Measurements from ENCODE around the gene GSTO2.
"Not testable (repeated sequence)": the region's sequence is repeated elsewhere in the genome, so short reads cannot be mapped to it uniquely, and the experiment has no call there.

The GSTO2 gene

DNA sequence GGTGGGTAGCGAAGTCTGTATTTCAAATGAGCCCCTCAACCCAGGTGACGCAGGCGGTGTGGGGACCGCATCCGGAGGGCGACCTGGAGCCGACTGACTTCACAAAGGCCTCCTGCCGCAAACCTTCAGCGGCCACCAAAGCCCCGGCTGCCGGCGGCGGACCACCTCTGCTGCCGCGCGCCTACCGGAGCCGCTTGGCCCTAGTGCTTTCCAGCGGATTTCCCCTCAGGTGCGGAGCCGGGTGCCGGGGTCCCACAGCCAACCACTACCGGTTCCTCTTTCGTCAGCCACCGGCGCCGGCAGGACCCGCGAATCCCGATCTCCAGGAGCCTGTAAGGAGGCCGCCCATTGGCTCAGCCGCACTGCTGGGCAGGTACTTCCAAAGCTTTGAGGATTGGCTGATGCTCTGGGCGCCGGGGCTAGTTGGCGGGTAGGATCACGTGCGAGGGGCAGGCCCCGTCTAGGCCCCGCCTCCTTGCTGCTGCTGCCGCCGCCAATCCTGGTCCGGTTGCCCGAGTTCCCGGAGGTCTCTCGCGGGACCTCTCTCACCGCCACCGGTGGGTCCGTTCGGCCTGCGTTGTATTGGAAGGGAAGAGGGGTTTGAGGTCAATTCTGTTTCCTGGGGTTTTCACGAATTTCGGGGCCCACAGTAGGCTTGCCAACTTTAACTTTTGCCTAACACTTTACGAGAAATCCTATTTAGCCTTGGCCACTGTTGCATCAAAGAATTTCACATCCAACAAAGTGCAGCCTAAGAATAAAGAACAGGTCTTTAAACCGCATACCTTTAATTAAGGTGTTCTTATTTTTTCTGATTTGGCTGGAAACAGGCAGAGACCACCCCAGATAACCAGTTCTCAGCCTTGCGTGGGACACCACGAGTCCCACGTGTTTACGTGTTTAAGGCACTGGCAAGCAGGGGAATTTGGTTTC, at the start of gene GSTO2:
Gene GSTO2 (plus strand): TSS at position 472 of the 933 bp plus-strand sequence. CDS start 5,732 bp downstream, outside the sequence.
- peak; percentile 100 for DNase-seq (ENCODE audit: low read depth, low spot score)

DNA sequence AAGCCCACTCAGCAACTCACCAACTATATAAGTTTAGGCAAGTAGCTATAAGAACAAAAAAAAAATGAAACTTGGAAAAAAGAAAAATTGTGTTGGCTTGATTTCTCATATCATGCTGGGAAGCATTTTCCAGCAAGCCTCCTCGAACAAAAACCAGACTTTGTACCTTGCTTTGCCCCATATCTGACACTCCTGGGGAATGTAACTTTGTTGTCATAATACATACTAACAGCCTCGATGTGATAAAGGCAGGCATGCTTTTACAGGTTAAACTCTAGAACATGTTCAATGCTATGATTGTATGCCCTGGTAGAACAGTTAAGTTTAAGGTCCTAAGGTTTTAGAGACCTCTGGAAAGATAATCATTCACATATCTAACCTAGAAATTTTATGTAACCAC, 48.5 kb upstream of the GSTO2 start:
- no peak for DNase-seq (ENCODE audit: low read depth, low spot score)

DNA sequence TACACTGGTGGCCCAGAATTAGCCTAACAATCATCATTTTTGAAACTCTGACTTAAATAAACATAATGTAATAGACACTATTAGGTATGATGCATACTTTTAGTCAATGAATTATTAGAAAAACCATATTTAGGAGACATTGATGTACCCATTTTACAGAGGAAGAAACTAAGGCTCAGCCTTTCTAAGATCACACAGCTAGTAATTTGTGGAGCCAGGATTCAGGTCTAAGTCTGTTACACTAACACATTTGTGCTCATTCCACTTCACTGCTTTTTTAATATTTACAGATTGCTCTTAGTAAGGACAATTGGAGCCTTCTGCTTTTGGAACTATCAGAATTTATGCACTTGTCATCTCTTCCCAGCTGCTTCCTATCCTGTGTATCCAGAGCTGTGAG, 45.7 kb upstream of the GSTO2 start:
- DNase-seq (ENCODE audit: low read depth, low spot score) = no peak

DNA sequence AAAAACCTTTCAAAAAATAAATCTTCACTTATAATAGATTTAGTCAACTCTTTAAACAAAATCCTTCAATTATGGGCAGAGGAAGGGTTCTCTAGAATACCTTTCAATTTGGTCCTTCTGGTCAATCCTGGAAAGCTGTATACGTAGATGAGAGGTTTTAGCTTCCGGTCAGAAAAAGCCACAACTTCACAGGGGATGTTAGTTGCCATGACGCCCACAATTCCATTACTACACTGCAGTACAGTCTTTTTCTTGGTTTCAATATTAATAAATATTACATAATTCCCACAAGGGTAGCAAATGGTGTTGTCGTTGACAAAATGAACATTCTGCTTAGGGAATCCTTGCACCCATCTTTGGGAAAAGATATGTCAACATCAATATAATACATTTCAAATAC, 38.5 kb upstream of the GSTO2 start:
- DNase-seq (ENCODE audit: low read depth, low spot score) = no peak

DNA sequence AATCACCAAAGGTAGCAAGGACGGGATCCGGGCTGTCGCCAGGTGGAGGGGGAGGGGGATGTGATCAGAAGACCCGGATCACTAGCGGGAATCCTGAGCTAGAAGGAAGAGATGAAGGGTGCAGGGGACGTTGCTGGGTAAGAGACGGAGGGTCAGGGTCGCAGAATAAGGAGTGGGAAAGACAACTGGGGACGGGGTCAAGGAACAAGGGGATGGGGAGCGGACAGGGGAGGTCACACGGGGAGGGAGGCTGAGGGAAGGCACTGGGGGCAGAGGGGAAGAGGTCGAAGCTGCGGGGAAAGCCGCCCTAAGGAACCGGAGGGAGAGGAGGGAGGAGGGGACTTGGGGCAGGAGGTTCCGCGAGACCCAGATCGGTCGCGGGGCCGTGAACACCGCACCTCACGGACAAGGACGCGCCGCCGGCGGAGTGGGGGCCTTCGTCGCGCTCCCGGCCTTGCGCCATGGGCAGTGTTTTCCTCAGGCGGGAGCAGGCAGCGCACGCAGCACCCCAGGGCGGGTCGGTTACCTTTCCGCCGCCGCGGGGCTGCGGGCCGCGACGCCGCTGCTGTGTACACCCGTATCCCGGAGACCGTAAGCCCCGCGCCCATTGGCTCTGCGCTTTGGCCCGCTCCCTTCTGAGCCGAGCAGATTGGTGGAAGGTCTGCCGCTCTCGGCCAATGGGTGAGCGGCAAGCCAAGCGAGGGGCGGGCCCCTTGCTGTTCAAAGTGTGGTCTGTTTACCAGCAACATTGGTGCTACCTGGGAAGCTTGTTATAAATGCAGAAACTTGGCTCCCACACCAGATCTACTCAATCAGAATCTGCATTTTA, 37.0 kb upstream of the GSTO2 start, which contains the start of gene CFAP43:
Gene CFAP43 (minus strand): TSS at position 581 of the 829 bp plus-strand sequence. CDS start 118 bp downstream, at position 463.
- peak; percentile 98 for DNase-seq (ENCODE audit: low read depth, low spot score)

DNA sequence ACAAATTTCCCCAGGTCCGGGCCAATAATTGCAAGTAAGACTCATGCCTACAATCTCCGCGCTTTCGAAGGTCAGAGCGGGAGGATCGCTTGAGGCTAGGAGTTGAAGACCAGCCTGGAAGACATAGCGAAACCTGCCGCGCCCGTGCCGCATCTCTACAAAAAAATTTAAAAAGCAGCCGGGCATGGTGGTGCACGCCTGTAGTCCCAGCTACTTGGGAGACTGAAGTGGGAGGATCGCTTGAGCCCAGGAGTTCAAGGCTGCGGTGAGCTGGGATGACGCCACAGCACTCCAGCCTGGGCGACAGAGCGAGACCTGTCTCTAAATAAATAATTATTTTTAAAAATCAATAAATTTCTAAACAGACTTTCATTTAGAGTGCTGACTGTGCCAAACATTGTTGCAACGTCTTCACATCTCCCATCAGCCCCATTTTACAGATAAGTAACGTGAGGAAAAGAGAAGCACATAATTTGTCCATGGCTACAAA, 36.3 kb upstream of the GSTO2 start:
- DNase-seq (ENCODE audit: low read depth, low spot score) = no peak

DNA sequence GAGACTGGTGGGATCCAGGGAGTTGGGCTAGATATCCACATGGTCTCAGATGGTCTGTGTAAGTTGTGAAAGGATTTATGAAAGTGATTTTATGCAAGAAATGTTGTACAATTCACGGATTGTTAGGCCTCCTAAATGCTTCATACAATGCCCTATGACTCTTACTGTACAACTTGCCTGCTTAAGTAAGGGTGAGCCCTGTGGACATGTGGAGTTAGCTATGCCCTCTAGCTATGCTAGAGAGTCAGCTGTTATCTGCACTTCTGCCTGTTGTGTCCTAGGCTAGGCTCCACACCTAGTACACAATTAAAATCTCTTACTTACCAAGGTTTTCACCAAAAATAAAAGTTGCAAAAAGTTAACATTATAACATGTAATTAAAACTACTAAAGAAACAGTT, 35.2 kb upstream of the GSTO2 start:
- no peak for DNase-seq (ENCODE audit: low read depth, low spot score)

DNA sequence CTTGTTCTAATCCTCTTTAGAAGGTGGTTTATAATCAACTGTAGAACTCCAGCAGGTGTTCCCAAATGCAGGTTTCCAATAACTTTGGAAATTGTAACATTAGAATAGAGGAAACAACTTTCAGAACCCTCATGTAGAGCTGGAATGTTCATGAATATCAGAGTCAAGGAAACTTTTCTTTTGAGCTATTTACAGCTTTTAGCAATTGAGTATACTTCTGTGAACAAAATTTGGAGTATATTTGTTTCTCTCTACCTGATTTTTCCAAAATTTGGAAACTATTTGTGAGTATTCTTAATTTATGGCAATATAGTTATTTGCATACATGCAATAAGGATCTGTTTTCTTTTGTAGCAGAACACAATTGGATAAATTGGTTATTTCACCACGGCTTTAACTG, 34.0 kb upstream of the GSTO2 start:
- no peak for DNase-seq (ENCODE audit: low read depth, low spot score)

DNA sequence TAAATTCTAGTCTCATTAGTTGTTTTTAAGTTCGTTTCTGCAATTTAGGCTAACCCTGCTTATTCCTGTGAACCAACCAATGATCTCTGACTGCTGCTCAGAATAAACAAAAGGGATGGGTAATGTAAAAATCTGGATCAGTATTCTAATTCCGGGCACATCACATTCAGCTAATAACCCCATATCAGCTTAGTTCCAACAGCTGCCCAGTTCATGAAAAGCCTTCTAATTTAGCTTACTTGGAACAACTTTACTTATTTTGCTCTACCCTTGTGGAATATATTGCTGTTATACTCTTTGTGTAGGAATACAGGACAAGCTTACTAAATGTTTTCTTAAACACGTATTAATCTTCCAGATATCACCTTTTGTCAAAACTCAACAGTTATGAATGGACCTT, 33.2 kb upstream of the GSTO2 start:
- DNase-seq (ENCODE audit: low read depth, low spot score) = no peak

DNA sequence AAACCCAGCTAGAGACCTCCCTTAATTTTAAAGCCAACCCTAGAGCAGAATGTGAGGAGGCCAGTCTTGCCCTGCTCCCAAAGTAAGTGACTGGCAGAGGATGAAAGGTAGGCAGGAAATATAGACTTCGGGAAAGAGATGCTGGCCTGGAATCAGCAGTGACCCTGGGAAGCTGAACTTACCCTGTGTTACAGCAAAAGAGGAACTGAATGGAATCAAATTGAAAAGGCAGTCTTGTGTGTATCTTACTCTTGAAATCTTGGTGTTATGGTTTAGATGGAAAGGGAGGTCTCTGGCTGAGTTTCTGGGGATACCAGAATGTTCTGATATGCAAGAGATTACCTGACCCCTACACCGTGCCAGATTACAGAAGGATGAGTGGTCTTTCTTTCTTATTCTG, 28.9 kb upstream of the GSTO2 start:
- DNase-seq (ENCODE audit: low read depth, low spot score) = no peak

DNA sequence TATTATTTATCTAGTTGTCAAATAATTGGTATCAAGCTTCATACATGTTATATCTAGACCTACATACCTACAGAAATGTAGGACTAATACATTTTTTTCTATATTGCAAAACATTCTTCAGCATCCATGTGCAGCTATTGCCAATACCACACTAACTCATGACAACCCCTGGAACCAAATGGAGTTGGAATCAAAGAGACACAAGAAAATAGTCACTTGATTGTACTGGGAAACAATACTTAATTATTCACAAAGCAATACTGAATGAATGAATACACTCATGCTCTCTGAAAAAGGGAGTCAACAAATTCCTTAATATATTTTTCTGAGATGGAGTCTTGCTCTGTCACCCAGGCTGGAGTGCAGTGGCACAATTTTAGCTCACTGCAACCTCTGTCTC, 26.4 kb upstream of the GSTO2 start:
- no peak for DNase-seq (ENCODE audit: low read depth, low spot score)

DNA sequence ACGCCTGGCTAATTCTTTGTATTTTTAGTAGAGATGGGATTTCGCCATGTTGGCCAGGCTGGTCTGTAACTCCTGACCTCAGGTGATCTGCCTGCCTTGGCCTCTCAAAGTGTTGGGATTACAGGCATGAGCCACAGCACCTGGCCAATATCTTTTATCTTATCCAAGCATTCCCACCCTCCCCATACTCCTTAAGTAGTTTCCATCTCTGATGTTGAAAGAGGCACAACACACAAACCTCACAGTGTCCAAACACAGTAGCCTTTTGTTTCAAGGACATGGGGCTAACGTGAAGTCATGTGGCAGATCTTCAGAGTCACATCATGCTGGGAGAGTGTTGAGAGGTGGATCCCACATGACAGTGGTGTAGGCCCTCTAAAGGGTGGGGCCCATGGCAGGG, 26.0 kb upstream of the GSTO2 start:
- DNase-seq (ENCODE audit: low read depth, low spot score) = not testable (repeated sequence)

DNA sequence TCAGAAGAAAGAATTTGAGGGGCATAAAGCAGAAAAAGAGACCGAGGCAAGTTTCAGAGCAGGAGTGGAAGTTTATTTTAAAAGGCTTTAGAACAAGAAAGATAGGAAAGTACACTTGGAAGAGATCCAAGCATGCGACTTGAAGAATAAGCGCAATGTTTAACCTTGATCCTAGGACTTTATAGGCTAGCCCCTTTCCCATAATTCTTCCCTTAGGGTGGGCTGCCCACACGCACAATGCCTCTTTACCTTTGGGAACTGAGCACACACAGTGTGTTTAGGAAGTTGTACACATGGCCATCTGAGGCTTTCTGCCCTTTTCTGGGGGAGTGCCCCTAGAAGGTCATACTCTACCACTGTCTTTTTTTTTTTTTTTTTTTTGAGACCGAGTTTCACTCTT, 25.5 kb upstream of the GSTO2 start:
- no peak for DNase-seq (ENCODE audit: low read depth, low spot score)

DNA sequence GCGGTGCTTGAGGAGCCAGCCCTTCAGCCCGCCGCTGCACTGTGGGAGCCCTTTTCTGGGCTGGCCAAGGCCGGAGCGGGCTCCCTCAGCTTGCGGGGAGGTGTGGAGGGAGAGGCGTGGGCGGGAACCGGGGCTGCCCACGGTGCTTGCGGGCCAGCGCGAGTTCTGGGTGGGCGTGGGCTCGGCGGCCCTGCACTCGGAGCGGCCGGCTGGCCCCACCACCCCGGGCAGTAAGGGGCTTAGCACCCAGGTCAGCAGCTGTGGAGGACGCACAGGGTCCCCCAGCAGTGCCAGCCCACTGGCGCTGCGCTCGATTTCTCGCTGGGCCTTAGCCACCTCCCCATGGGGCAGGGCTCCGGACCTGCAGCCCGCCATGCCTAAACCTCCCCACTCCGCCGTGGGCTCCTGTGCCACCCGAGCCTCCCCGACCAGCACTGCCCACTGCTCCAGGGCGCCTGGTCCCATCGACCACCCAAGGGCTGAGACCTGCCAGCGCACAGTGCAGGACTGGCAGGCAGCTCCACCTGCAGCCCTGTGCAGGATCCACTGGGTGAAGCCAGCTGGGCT, 23.8 kb upstream of the GSTO2 start:
- DNase-seq (ENCODE audit: low read depth, low spot score) = no peak

DNA sequence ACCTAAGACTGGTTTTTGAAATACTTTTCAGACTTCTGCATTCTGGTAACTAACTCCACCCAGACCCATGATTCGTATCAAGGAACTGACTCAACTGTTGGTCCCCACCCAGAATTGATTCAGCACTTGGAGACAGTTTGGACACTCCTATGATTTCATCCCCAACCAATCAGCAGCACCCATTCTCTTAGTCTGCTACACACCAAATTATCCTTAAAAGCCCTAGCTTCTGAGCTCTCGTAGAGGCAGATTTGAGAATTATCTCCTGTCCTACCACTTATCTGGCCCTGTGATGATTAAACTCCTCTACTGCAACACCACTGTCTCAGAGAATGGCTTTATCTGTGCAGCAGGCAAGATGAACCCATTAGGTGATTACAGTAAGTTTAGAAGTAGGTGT, 22.0 kb upstream of the GSTO2 start:
- DNase-seq (ENCODE audit: low read depth, low spot score) = no peak

DNA sequence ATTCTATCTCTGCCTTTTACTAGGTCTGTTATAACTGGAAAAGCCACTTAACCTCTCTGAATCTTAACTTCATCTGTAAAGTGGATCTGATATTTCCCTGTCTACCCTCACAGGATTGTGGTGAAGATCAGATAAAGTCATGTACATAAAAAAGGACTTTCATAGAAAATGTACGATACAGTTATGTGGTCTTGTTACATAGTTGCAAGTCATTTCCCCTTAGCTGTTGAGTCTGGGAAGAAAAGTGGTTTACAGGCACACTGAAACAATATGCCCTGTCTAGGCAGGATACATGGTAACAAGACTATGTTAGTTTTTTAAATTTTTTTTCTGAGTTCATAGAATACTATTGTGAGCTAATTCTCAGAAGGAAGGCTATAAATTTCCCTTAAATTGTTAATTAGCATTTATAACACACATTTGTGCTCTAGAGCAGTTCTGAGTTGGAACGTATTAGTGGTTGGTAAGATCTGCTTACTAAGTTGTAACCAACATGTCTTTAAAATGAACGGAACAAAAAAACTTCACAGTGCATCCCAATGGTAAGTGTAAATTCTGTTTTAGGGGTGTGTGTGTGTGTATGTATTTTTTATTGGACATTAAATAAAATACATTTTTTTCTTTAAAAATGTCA, 21.4 kb upstream of the GSTO2 start:
- no peak for DNase-seq (ENCODE audit: low read depth, low spot score)

DNA sequence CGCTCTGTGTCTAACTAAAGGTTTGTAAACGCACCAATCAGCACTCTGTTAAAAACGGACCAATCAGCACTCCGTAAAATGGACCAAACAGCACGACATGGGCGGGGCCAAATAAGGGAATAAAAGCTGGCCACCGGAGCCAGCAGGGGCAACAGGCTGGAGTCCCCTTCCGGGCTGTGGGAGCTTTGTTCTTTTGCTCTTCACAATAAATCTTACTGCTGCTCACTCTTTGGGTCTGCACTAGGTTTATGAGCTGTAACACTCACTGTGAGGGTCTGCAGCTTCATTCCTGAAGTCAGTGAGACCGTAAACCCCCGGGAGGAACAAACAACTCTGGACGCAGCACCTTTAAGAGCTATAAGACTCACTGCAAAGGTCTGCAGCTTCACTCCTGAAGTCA, 20.1 kb upstream of the GSTO2 start:
- not testable (repeated sequence) for DNase-seq (ENCODE audit: low read depth, low spot score)

DNA sequence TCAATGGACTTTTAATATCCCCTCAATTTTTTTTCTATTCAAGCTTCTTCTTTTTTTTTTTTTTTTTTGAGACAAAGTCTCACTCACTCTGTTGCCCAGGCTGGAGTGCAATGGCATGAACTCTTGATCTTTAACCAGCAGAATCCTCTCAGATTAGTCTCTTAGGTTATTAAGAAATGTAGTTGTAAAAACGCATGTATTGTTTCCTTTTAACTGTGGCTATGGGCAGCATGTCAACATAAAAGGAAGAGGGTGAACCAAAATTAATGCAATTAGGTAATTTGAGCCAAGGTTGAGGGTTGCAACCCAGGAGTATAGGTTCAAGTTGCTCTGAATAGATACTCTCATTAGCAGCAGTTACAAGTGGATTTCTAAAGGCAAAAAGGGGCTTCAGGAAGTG, 18.6 kb upstream of the GSTO2 start:
- DNase-seq (ENCODE audit: low read depth, low spot score) = no peak

DNA sequence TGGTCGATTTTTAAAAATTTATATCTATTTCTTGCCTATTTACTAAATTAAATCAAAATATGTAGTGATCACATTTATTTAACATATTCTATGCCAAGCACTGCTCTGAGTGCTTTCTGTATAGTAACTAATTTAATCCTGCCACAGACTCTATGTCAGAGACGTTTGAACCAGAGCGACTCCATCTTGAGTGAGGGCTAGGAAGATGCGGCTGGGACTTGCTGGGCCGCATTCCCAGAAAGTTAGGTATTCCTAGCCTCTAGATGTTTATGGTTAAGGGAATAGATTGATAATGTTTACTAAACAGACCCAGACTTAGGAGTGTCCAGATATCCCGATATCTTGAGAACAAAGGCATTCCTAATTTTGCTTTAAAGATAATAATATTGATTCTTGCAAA, 17.5 kb upstream of the GSTO2 start:
- DNase-seq (ENCODE audit: low read depth, low spot score) = no peak

DNA sequence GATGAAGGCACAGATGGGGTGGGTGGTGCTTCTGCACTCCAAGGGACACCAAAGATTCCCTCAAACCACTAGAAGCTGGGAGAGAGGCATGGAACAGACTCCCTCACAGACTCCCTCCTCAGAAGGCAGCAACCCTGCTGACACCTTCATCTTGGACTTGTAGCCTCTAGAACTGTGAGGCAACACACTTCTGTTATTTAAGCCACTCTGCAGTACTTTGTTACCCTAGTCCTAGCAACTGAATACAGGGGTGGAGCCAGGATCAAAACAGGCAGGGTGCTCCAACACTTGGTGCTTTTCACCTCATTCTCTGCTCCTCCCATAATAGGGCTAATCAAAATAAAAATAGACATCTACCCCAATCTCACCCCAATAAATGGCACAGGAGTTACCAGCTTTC, 16.6 kb upstream of the GSTO2 start:
- no peak for DNase-seq (ENCODE audit: low read depth, low spot score)

DNA sequence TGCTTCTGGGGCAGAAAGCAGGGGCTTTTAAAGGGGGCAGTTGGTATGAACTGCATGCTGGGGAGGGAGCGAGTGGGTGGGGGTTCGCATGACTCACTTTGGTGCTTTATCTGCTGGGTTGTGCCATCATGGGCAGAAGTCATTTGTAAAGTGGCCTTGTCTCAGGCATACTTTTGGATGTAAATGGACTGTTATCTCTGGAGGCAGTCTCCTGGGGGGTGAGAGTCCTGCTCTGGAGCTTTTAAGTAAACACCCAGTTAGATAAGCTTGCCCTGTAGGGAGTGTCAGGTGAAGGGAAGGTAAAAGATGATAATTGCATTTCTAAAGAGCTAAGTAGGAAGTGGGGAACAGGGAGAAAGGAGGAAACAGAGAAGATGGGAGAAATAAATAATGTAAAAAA, 15.9 kb upstream of the GSTO2 start:
- DNase-seq (ENCODE audit: low read depth, low spot score) = no peak

Data from astrocyte of the hippocampus (primary cell).